ENCODE measurements around the gene UBE2F.

UBE2F gene

GRCh38 chr2:238005528-238005927 is 38.7 kb downstream of the UBE2F start:
- Histone ChIP-seq H3K27ac (ENCODE audit: low read length) (no peak overlapping the region), H3K27me3 (ENCODE audit: insufficient read depth, low read length) (no peaks in the 10 kb centered on the region), H3K4me1 (ENCODE audit: insufficient read depth, low read length) (no peaks in the 10 kb centered on the region), H3K9ac (ENCODE audit: low read depth, low read length) (no peak overlapping the region), H3K9me3 (ENCODE audit: insufficient read depth, low read depth, low read length) (no peaks in the 10 kb centered on the region), H3K4me3 (ENCODE audit: low read length) (no peak overlapping the region), H3K36me3 (ENCODE audit: insufficient read depth, low read depth, low read length) (peaks cover 5% of the 10 kb centered on the region; the same call in 1 of the 2 replicates)

GRCh38 chr2:238006510-238006909 is 39.7 kb downstream of the UBE2F start:
- no peak overlapping the region for H3K27ac ChIP-seq (ENCODE audit: low read length)
- H3K4me1 ChIP-seq (ENCODE audit: insufficient read depth, low read length) = no peaks in the 10 kb centered on the region
- H3K4me3 ChIP-seq (ENCODE audit: low read length) = no peak overlapping the region
- no peaks in the 10 kb centered on the region for H3K9me3 ChIP-seq (ENCODE audit: insufficient read depth, low read depth, low read length)
- H3K9ac ChIP-seq (ENCODE audit: low read depth, low read length) = no peak overlapping the region
- peaks cover 5% of the 10 kb centered on the region; the same call in 1 of the 2 replicates for H3K36me3 ChIP-seq (ENCODE audit: insufficient read depth, low read depth, low read length)
- no peaks in the 10 kb centered on the region for H3K27me3 ChIP-seq (ENCODE audit: insufficient read depth, low read length)

- Histone ChIP-seq H3K36me3 (ENCODE audit: insufficient read depth, low read depth, low read length) (peaks cover 5% of the 10 kb centered on the region; the same call in 1 of the 2 replicates), H3K27me3 (ENCODE audit: insufficient read depth, low read length) (no peaks in the 10 kb centered on the region), H3K4me1 (ENCODE audit: insufficient read depth, low read length) (no peaks in the 10 kb centered on the region), H3K9ac (ENCODE audit: low read depth, low read length) (no peak overlapping the region), H3K9me3 (ENCODE audit: insufficient read depth, low read depth, low read length) (no peaks in the 10 kb centered on the region), H3K27ac (ENCODE audit: low read length) (no peak overlapping the region), H3K4me3 (ENCODE audit: low read length) (no peak overlapping the region)
These were observed 41.1 kb downstream of the UBE2F start for GRCh38 chr2:238007924-238008323.

GRCh38 chr2:238009563-238009962 is 42.7 kb downstream of the UBE2F start:
- Histone ChIP-seq H3K9me3 (ENCODE audit: insufficient read depth, low read depth, low read length) (no peaks in the 10 kb centered on the region), H3K27me3 (ENCODE audit: insufficient read depth, low read length) (no peaks in the 10 kb centered on the region), H3K36me3 (ENCODE audit: insufficient read depth, low read depth, low read length) (no peaks in the 10 kb centered on the region), H3K27ac (ENCODE audit: low read length) (no peak overlapping the region), H3K4me1 (ENCODE audit: insufficient read depth, low read length) (no peaks in the 10 kb centered on the region), H3K4me3 (ENCODE audit: low read length) (no peak overlapping the region), H3K9ac (ENCODE audit: low read depth, low read length) (no peak overlapping the region)

DNA sequence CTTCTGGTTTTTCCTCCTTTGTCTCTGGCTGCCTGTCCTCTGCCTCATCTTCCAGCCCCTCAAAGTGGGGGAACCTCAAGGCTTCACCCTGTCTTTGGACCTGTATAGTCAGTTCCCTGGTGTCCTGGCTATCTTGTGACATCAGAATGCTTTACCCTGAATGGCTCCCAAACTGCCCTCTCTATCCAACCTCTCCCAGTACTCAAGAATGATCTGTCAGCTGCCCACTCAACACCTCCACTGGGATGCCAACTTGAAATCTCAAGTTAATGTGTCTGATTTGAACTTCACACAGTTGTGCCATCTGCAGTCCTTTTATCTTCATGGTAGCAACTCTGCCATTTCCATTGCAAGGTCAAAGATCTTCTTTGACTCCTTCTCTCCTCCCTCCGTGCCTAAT is 43.8 kb downstream of the UBE2F start:
- H3K27ac ChIP-seq (ENCODE audit: low read length) = no peak overlapping the region
- no peaks in the 10 kb centered on the region for H3K9me3 ChIP-seq (ENCODE audit: insufficient read depth, low read depth, low read length)
- H3K36me3 ChIP-seq (ENCODE audit: insufficient read depth, low read depth, low read length) = no peaks in the 10 kb centered on the region
- H3K27me3 ChIP-seq (ENCODE audit: insufficient read depth, low read length) = no peaks in the 10 kb centered on the region
- H3K9ac ChIP-seq (ENCODE audit: low read depth, low read length) = no peak overlapping the region
- no peak overlapping the region for H3K4me3 ChIP-seq (ENCODE audit: low read length)
- H3K4me1 ChIP-seq (ENCODE audit: insufficient read depth, low read length) = no peaks in the 10 kb centered on the region

- Histone ChIP-seq H3K36me3 (ENCODE audit: insufficient read depth, low read depth, low read length) (peaks cover 14% of the 10 kb centered on the region; the same call in 1 of the 2 replicates), H3K4me1 (ENCODE audit: insufficient read depth, low read length) (no peaks in the 10 kb centered on the region), H3K27ac (ENCODE audit: low read length) (no peak overlapping the region), H3K4me3 (ENCODE audit: low read length) (no peak overlapping the region), H3K9me3 (ENCODE audit: insufficient read depth, low read depth, low read length) (no peaks in the 10 kb centered on the region), H3K9ac (ENCODE audit: low read depth, low read length) (no peak overlapping the region), H3K27me3 (ENCODE audit: insufficient read depth, low read length) (no peaks in the 10 kb centered on the region)
These were observed 47.0 kb downstream of the UBE2F start for GRCh38 chr2:238013806-238014205.

- no peak overlapping the region for H3K4me3 ChIP-seq (ENCODE audit: low read length)
- peaks cover 19% of the 10 kb centered on the region; the same call in 1 of the 2 replicates for H3K36me3 ChIP-seq (ENCODE audit: insufficient read depth, low read depth, low read length)
- no peak overlapping the region for H3K9ac ChIP-seq (ENCODE audit: low read depth, low read length)
- H3K27me3 ChIP-seq (ENCODE audit: insufficient read depth, low read length) = no peaks in the 10 kb centered on the region
- no peak overlapping the region for H3K27ac ChIP-seq (ENCODE audit: low read length)
- no peaks in the 10 kb centered on the region for H3K9me3 ChIP-seq (ENCODE audit: insufficient read depth, low read depth, low read length)
- no peaks in the 10 kb centered on the region for H3K4me1 ChIP-seq (ENCODE audit: insufficient read depth, low read length)
These were observed 48.9 kb downstream of the UBE2F start for GRCh38 chr2:238015705-238016104.

DNA sequence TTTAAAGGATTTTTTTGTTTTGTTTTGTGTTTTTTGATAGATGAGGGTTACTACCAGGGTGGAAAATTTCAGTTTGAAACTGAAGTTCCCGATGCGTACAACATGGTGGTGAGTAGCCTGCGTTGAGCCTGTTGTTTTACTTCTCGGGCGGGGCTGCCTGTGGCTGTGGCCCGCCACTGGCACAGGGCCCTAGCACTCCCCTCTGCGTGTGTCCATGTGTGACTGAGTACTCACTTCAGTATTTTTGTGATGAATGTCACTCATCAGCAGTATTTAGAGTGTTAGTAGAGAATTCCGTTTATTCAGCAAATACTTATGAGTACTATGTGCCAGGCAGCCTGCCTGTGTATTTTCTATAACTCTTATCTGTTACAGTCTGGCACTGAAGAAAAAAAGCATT is 49.7 kb downstream of the UBE2F start:
- H3K27ac ChIP-seq (ENCODE audit: low read length) = no peak overlapping the region
- H3K4me1 ChIP-seq (ENCODE audit: insufficient read depth, low read length) = no peaks in the 10 kb centered on the region
- H3K27me3 ChIP-seq (ENCODE audit: insufficient read depth, low read length) = no peaks in the 10 kb centered on the region
- H3K9ac ChIP-seq (ENCODE audit: low read depth, low read length) = no peak overlapping the region
- H3K4me3 ChIP-seq (ENCODE audit: low read length) = no peak overlapping the region
- peaks cover 19% of the 10 kb centered on the region; the same call in 1 of the 2 replicates for H3K36me3 ChIP-seq (ENCODE audit: insufficient read depth, low read depth, low read length)
- no peaks in the 10 kb centered on the region for H3K9me3 ChIP-seq (ENCODE audit: insufficient read depth, low read depth, low read length)

DNA sequence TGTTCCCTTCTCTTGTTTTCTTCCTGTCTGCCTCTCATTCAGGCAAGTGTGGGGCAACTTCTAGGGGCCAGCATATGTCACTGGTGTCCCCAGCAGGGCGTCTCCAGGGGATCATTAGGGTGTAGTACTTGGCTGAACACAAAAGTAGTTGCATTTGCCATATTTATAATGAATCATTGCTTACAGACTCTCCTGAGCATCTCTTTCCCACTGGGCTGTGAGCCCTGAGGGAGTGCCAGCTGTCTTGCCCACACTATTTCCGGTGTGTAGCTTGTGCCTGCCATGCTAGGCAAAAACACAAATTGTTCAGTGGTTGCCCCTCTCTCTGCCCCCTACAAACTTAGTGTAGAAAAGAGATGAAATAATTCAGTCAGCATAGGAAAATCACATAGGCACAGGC is 53.1 kb downstream of the UBE2F start:
- H3K27me3 ChIP-seq (ENCODE audit: insufficient read depth, low read length) = no peaks in the 10 kb centered on the region
- H3K9me3 ChIP-seq (ENCODE audit: insufficient read depth, low read depth, low read length) = no peaks in the 10 kb centered on the region
- no peak overlapping the region for H3K4me3 ChIP-seq (ENCODE audit: low read length)
- no peaks in the 10 kb centered on the region for H3K4me1 ChIP-seq (ENCODE audit: insufficient read depth, low read length)
- H3K36me3 ChIP-seq (ENCODE audit: insufficient read depth, low read depth, low read length) = peaks cover 19% of the 10 kb centered on the region; the same call in 1 of the 2 replicates
- H3K27ac ChIP-seq (ENCODE audit: low read length) = no peak overlapping the region
- H3K9ac ChIP-seq (ENCODE audit: low read depth, low read length) = no peak overlapping the region

- H3K9ac ChIP-seq (ENCODE audit: low read depth, low read length) = no peak overlapping the region
- no peak overlapping the region for H3K27ac ChIP-seq (ENCODE audit: low read length)
- H3K36me3 ChIP-seq (ENCODE audit: insufficient read depth, low read depth, low read length) = peaks cover 19% of the 10 kb centered on the region; the same call in 1 of the 2 replicates
- H3K9me3 ChIP-seq (ENCODE audit: insufficient read depth, low read depth, low read length) = no peaks in the 10 kb centered on the region
- H3K27me3 ChIP-seq (ENCODE audit: insufficient read depth, low read length) = no peaks in the 10 kb centered on the region
- H3K4me1 ChIP-seq (ENCODE audit: insufficient read depth, low read length) = no peaks in the 10 kb centered on the region
- no peak overlapping the region for H3K4me3 ChIP-seq (ENCODE audit: low read length)
These were observed 54.0 kb downstream of the UBE2F start for GRCh38 chr2:238020816-238021215.

- Histone ChIP-seq H3K4me3 (ENCODE audit: low read length) (no peak overlapping the region), H3K9ac (ENCODE audit: low read depth, low read length) (no peak overlapping the region), H3K4me1 (ENCODE audit: insufficient read depth, low read length) (no peaks in the 10 kb centered on the region), H3K27me3 (ENCODE audit: insufficient read depth, low read length) (no peaks in the 10 kb centered on the region), H3K9me3 (ENCODE audit: insufficient read depth, low read depth, low read length) (no peaks in the 10 kb centered on the region), H3K36me3 (ENCODE audit: insufficient read depth, low read depth, low read length) (peaks cover 19% of the 10 kb centered on the region; the same call in 1 of the 2 replicates), H3K27ac (ENCODE audit: low read length) (no peak overlapping the region)
These were observed 54.5 kb downstream of the UBE2F start for GRCh38 chr2:238021327-238021726.

DNA sequence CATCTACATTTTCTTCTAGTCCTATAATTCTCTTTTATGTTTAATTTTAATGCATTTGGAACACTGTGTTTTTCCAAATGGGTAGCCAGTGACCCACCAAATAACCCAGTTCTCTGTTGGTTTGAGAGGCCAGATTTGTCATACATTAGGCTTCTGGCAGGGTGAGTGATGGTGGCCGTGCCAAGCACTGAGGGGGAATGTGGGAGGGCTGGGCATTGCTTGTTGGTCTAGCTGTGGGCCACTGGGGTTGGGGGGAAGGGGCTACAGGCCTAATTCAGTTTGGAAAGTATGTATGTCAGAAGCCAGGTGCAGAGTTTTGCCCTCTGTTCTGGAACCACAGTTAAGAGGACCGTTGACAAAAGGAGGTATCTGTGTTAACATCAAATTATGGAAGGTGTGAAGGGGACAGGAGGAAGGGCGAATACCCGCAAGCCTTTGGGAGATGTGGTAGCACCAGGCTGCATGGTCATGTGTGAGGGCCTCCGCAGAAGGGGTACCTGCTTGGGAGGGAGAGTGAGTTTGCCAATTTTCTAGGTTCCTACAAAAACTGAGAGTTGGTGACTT is 55.9 kb downstream of the UBE2F start:
- Histone ChIP-seq H3K9ac (ENCODE audit: low read depth, low read length) (no peak overlapping the region), H3K9me3 (ENCODE audit: insufficient read depth, low read depth, low read length) (no peaks in the 10 kb centered on the region), H3K27me3 (ENCODE audit: insufficient read depth, low read length) (no peaks in the 10 kb centered on the region), H3K4me3 (ENCODE audit: low read length) (no peak overlapping the region), H3K27ac (ENCODE audit: low read length) (no peak overlapping the region), H3K4me1 (ENCODE audit: insufficient read depth, low read length) (no peaks in the 10 kb centered on the region), H3K36me3 (ENCODE audit: insufficient read depth, low read depth, low read length) (peaks cover 21% of the 10 kb centered on the region; the same call in 1 of the 2 replicates)
